ENCODE data around the gene SRL.

DNA sequence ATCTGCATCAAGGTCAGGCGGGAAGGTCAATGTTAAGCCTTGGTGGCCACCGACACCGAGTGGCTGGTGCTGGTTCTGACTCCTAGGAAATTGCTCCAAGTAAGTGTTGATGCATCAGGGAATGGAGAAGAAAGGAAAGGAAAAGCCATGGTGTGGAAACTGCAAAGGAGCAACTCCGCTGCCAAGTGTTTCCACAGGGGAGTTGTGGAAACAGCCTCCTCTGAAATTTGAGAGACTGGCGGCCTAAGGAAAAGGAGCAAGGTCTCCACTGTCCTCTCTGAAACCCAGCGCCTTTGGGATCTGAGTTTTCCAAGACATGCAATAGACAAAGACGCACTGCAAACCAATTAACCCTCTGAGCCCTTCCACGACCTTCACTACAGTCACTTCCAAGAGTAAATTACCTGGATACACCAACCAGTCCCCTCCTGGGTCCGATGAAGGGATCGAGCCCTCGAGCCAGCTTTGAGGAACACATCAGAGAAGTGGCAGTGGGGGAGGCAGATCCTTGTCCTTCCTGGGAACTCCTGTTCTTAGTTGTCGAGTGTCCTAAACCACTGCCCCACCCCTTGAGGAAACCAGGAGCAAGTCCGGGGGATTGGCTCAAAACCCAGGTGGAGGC is 51.1 kb downstream of the SRL start:
- TF ChIP-seq FOXK2 (IDR thresholded peaks at IDR 0.05) (no peak), CTBP1 (IDR thresholded peaks at IDR 0.05; ENCODE audit: borderline replicate concordance) (no peak), ZNF384 (IDR thresholded peaks at IDR 0.05) (no peak), HDGF (IDR thresholded peaks at IDR 0.05; ENCODE audit: borderline replicate concordance) (no peak), TARDBP (IDR thresholded peaks at IDR 0.05) (no peak), BHLHE40 (IDR thresholded peaks at IDR 0.05; ENCODE audit: borderline replicate concordance) (no peak), ELF4 (IDR thresholded peaks at IDR 0.05) (no peak), SP1 (IDR thresholded peaks at IDR 0.05) (no peak), FOXM1 (IDR thresholded peaks at IDR 0.05; ENCODE audit: borderline replicate concordance) (no peak), SUZ12 (IDR thresholded peaks at IDR 0.05) (no peak), L3MBTL2 (conservative IDR thresholded peaks at IDR 0.05) (no peak)
- TF ChIP-seq, protein P1, sequence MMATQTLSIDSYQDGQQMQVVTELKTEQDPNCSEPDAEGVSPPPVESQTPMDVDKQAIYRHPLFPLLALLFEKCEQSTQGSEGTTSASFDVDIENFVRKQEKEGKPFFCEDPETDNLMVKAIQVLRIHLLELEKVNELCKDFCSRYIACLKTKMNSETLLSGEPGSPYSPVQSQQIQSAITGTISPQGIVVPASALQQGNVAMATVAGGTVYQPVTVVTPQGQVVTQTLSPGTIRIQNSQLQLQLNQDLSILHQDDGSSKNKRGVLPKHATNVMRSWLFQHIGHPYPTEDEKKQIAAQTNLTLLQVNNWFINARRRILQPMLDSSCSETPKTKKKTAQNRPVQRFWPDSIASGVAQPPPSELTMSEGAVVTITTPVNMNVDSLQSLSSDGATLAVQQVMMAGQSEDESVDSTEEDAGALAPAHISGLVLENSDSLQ (IDR thresholded peaks at IDR 0.05), result no peak
